Liver (tissue), 9 donors: Measurements from ENCODE around the gene GLDN. TPM values are rescaled to one million over a fixed set of nuclear protein-coding genes. Genes with fewer than 3 reads are reported as not detected.

ENCODE experiments used
- DNase-seq: peaks from one replicate; pipeline ENCODE4 v3.0.0-alpha.2; 2017; ENCODE audit warnings: low spot score
- H3K27ac ChIP-seq, 2 donors: one replicate each; pipeline ENCODE4 v1.7.0; 2013; ENCODE audit warnings: inconsistent platforms in 2 of 2, low read length in 2 of 2, control low read depth in 1 of 2, low read depth in 1 of 2, mild to moderate bottlenecking in 1 of 2
- H3K27me3 ChIP-seq, 4 donors: one replicate each; pipeline versions ENCODE4 v1.6.1 to v1.7.0; 2013; ENCODE audit warnings: low read length in 3 of 4, inconsistent platforms in 1 of 4, mild to moderate bottlenecking in 1 of 4, moderate library complexity in 1 of 4; ENCODE audit not compliant: control insufficient read depth in 4 of 4, insufficient read depth in 4 of 4
- H3K36me3 ChIP-seq, 4 donors: one replicate each; pipeline versions ENCODE4 v1.6.1 to v1.7.0; 2013; ENCODE audit warnings: low read length in 3 of 4, mild to moderate bottlenecking in 3 of 4, low read depth in 1 of 4, moderate library complexity in 1 of 4; ENCODE audit not compliant: control insufficient read depth in 4 of 4, insufficient read depth in 3 of 4
- H3K4me1 ChIP-seq, 4 donors: one replicate each; pipeline versions ENCODE4 v1.6.1 to v1.7.0; 2013; ENCODE audit warnings: low read length in 3 of 4, mild to moderate bottlenecking in 3 of 4, moderate library complexity in 1 of 4; ENCODE audit not compliant: control insufficient read depth in 4 of 4, insufficient read depth in 4 of 4
- H3K4me3 ChIP-seq, 3 donors: one replicate each; pipeline versions ENCODE4 v1.6.1 to v1.7.0; 2013; ENCODE audit warnings: low read length in 3 of 3, control low read depth in 1 of 3, low read depth in 1 of 3, mild to moderate bottlenecking in 1 of 3
- H3K9ac ChIP-seq, 2 donors: one replicate each; pipeline ENCODE4 v1.7.0; 2013; ENCODE audit warnings: low read length in 2 of 2, mild to moderate bottlenecking in 2 of 2, moderate library complexity in 2 of 2, control low read depth in 1 of 2, low read depth in 1 of 2
- H3K9me3 ChIP-seq, 4 donors: one replicate each; pipeline versions ENCODE4 v1.6.1 to v1.7.0; 2013; ENCODE audit warnings: low read length in 3 of 4; ENCODE audit not compliant: control insufficient read depth in 4 of 4
- ATF3 ChIP-seq: IDR thresholded peaks from 2 replicates; pipeline ENCODE4 v1.6.1; 2016; ENCODE audit warnings: antibody characterized with exemption
- CTCF ChIP-seq: fragments of 150-350 bp; IDR thresholded peaks from 2 replicates; pipeline ENCODE4 v1.5.1; 2017; ENCODE audit warnings: improper control_type of control experiment, low read depth, low read length; ENCODE audit not compliant: missing input control
- EGR1 ChIP-seq, 2 donors: IDR thresholded peaks; 2 replicates each; pipeline ENCODE4 v1.6.1; 2016 to 2018; ENCODE audit warnings: antibody characterized with exemption in 2 of 2, low read depth in 2 of 2
- FOXA1 ChIP-seq: IDR thresholded peaks from 2 replicates; pipeline ENCODE4 v1.6.1; 2016; ENCODE audit warnings: antibody characterized with exemption
- FOXA2 ChIP-seq: IDR thresholded peaks from 2 replicates; pipeline ENCODE4 v1.6.1; 2016; ENCODE audit warnings: antibody characterized with exemption
- GABPA ChIP-seq, 2 donors: IDR thresholded peaks in 1 of 2; conservative IDR thresholded peaks in 1 of 2; 2 replicates each; pipeline ENCODE4 v1.6.1; 2016; ENCODE audit warnings: antibody characterized with exemption in 2 of 2, mild to moderate bottlenecking in 1 of 2, moderate library complexity in 1 of 2
- HNF4A ChIP-seq, 2 donors: conservative IDR thresholded peaks; 2 replicates each; pipeline ENCODE4 v1.6.1; 2016; ENCODE audit warnings: antibody characterized with exemption in 2 of 2, mild to moderate bottlenecking in 2 of 2
- HNF4G ChIP-seq: IDR thresholded peaks from 2 replicates; pipeline ENCODE4 v1.6.1; 2016; ENCODE audit warnings: antibody characterized with exemption
- JUND ChIP-seq, 2 donors: IDR thresholded peaks; 2 replicates each; pipeline ENCODE4 v1.6.1; 2016; ENCODE audit warnings: antibody characterized with exemption in 2 of 2
- MAX ChIP-seq: IDR thresholded peaks from 2 replicates; pipeline ENCODE4 v1.6.1; 2016; ENCODE audit warnings: antibody characterized with exemption
- NR2F2 ChIP-seq: IDR thresholded peaks from 2 replicates; pipeline ENCODE4 v1.6.1; 2016; ENCODE audit warnings: antibody characterized with exemption
- RAD21 ChIP-seq, 2 donors: IDR thresholded peaks; 2 replicates each; pipeline ENCODE4 v1.6.1; 2016; ENCODE audit warnings: antibody characterized with exemption in 2 of 2, mild to moderate bottlenecking in 2 of 2
- REST ChIP-seq: IDR thresholded peaks from 2 replicates; pipeline ENCODE4 v1.6.1; 2016; ENCODE audit warnings: antibody characterized with exemption, mild to moderate bottlenecking
- RXRA ChIP-seq, 2 donors: IDR thresholded peaks; 2 replicates each; pipeline ENCODE4 v1.6.1; 2017 to 2018; ENCODE audit warnings: antibody characterized with exemption in 2 of 2, mild to moderate bottlenecking in 1 of 2
- SP1 ChIP-seq: IDR thresholded peaks from 2 replicates; pipeline ENCODE4 v1.6.1; 2018; ENCODE audit warnings: antibody characterized with exemption, mild to moderate bottlenecking
- TAF1 ChIP-seq: conservative IDR thresholded peaks from 2 replicates; pipeline ENCODE4 v1.6.1; 2016; ENCODE audit warnings: antibody characterized with exemption, mild to moderate bottlenecking
- YY1 ChIP-seq: IDR thresholded peaks from 2 replicates; pipeline ENCODE4 v1.6.1; 2016; ENCODE audit warnings: antibody characterized with exemption, mild to moderate bottlenecking
- ZBTB33 ChIP-seq: IDR thresholded peaks from 2 replicates; pipeline ENCODE4 v1.6.1; 2016; ENCODE audit warnings: antibody characterized with exemption
- WGBS: extraction: QIAGEN DNeasy Blood & Tissue Kit; methylation state at CpG from one replicate; pipeline ENCODE4 v1.1.7; 2013; 5-methylcytosine and 5-hydroxymethylcytosine counted together
- polyA plus RNA-seq, 2 donors: library from polyadenylated mRNA; stranded (reverse) in 1 of 2; unstranded in 1 of 2; fragments of 200-250 nt in 1 of 2; fragments of >200 nt in 1 of 2; fragmentation: Nextera tagmentation in 1 of 2; extraction: Ambion mirVana in 1 of 2; gene quantifications; one replicate each; pipeline versions ENCODE4 v1.2.1 to v1.2.3, GENCODE V29; 2013 to 2015
- total RNA-seq, 2 donors: library from RNA; depleted of rRNA; stranded (reverse); fragments of >200 nt; gene quantifications; one replicate each; pipeline ENCODE4 v1.2.3, GENCODE V29; 2014
- donor health status: healthy.
- donor health status: healthy.
- donor health status: healthy.
- donor health status: healthy.
- donor health status: healthy.

GLDN gene
- total and polyA plus RNA-seq, 4 donors, result 0.15 to 1.4 (median 0.33) TPM

- TF ChIP-seq ZBTB33 (no peak), RXRA (IDR thresholded peaks at IDR 0.05) (no peak)
Measured at GRCh38 chr15:51327081-51327480, 14.4 kb upstream of the GLDN start (continued).

- Histone ChIP-seq H3K27me3 (no peaks in the 10 kb centered on the region), H3K4me3 (no peak overlapping the region), H3K4me1 (no peaks in the 10 kb centered on the region), H3K27ac (no peak overlapping the region), H3K36me3 (no peaks in the 10 kb centered on the region), H3K9ac (no peak overlapping the region), H3K9me3 (no peaks in the 10 kb centered on the region)
- DNase-seq, result no peak
- no peak for TF ChIP-seq HNF4A (conservative IDR thresholded peaks at IDR 0.05)
- no peak for TF ChIP-seq HNF4G
- no peak for TF ChIP-seq RXRA (IDR thresholded peaks at IDR 0.05)
- TF ChIP-seq ATF3, result no peak
- no peak for TF ChIP-seq MAX
- no peak for TF ChIP-seq NR2F2
- TF ChIP-seq EGR1 (IDR thresholded peaks at IDR 0.05; ENCODE audit: low read depth in 2 of 2), result no peak
- TF ChIP-seq YY1, result no peak
- TF ChIP-seq SP1, result no peak
- TF ChIP-seq FOXA1, result no peak
- TF ChIP-seq ZBTB33, result no peak
- no peak for TF ChIP-seq JUND (IDR thresholded peaks at IDR 0.05)
- no peak for TF ChIP-seq CTCF
- TF ChIP-seq FOXA2, result no peak
- no peak for TF ChIP-seq TAF1
- TF ChIP-seq GABPA (IDR thresholded peaks at IDR 0.05 in 1 of 2, conservative IDR thresholded peaks at IDR 0.05 in 1 of 2), result no peak
- no peak for TF ChIP-seq RAD21 (IDR thresholded peaks at IDR 0.05)
- TF ChIP-seq REST, result no peak
- WGBS, result 93% methylated on average over 4 of the region's 4 CpGs
Measured at GRCh38 chr15:51328926-51329325, 12.5 kb upstream of the GLDN start.
